Central memory CD8-positive, alpha-beta T cell (primary cell): ENCODE results near the gene ATN1.
"Not testable (repeated sequence)": the region's sequence is repeated elsewhere in the genome, so short reads cannot be mapped to it uniquely, and the experiment has no call there.

Experiments
- ATAC-seq: fragments of 150-1000 bp; cut with Tn5 transposase; replicated peaks from 2 replicates; pipeline ENCODE4 v1.10.0; 2022; ENCODE audit warnings: mild to moderate bottlenecking, moderate FRiP score, moderate number of reproducible peaks; ENCODE audit not compliant: poor library complexity, severe bottlenecking; ENCODE audit errors: extremely low read depth
- DNase-seq, 2 donors: peaks; one replicate each; pipeline ENCODE4 v3.0.0; 2021; ENCODE audit warnings: low spot score in 2 of 2
- H3K27ac Mint-ChIP-seq: one replicate; pipeline ENCODE4 v1.8.0; 2022; ENCODE audit warnings: low read depth, mild to moderate bottlenecking, moderate library complexity, mixed read lengths
- H3K27me3 Mint-ChIP-seq: one replicate; pipeline ENCODE4 v1.8.0; 2022; ENCODE audit warnings: mixed read lengths
- H3K36me3 Mint-ChIP-seq: one replicate; pipeline ENCODE4 v1.8.0; 2022; ENCODE audit warnings: mild to moderate bottlenecking, moderate library complexity, mixed read lengths; ENCODE audit not compliant: insufficient read depth
- H3K4me1 Mint-ChIP-seq: one replicate; pipeline ENCODE4 v1.8.0; 2022; ENCODE audit warnings: mixed read lengths
- H3K4me3 Mint-ChIP-seq: one replicate; pipeline ENCODE4 v1.8.0; 2022; ENCODE audit warnings: mild to moderate bottlenecking, moderate library complexity, mixed read lengths
- H3K9me3 Mint-ChIP-seq: one replicate; pipeline ENCODE4 v1.8.0; 2022; ENCODE audit warnings: mixed read lengths

The ATN1 gene

GRCh38 chr12:6892683-6893082, 35.1 kb upstream of the ATN1 start:
- not testable (repeated sequence) for H3K27ac Mint-ChIP-seq, H3K9me3 Mint-ChIP-seq, DNase-seq, H3K4me1 Mint-ChIP-seq, ATAC-seq, H3K36me3 Mint-ChIP-seq, H3K27me3 Mint-ChIP-seq
- peak overlapping the region; percentile 76 for H3K4me3 Mint-ChIP-seq

- ATAC-seq (no peak), DNase-seq (no peak)
- no peak overlapping the region for H3K4me3 Mint-ChIP-seq
- H3K36me3 Mint-ChIP-seq: peaks cover 2% of the 10 kb centered on the region
- no peaks in the 10 kb centered on the region for H3K9me3 Mint-ChIP-seq
- no peaks in the 10 kb centered on the region for H3K27me3 Mint-ChIP-seq
- H3K4me1 Mint-ChIP-seq: peaks cover 7% of the 10 kb centered on the region
- no peak overlapping the region for H3K27ac Mint-ChIP-seq
Measured at GRCh38 chr12:6894321-6894720, 33.4 kb upstream of the ATN1 start.

DNA sequence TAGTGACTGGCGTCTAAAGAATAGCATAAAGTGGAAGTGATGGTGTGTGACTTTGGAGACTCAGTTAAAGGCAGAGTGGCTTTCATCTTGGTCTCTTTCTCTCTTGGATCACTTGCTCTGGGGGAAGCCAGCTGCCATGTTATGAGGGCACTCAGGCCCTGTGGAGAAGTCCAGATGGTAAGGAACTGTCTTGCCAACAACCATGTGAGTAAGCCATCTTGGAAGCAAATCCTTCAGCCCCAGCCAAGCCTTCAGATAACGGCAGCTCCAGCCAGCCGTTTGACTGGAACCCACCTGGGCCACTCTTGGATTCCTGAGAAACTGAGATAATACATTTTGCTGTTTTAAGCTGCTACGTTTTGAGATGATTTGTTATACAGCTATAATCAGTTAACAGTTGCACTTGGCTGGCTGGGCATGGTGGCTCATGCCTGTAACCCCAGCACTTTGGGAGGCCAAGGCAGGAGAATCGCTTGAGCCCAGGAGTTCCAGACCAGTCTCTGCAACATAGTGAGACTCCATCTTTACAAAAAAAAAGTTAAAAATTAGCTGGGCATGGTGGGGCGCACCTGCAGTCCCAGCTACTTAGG, 30.8 kb upstream of the ATN1 start:
- Mint-ChIP-seq H3K9me3 (no peaks in the 10 kb centered on the region), H3K4me1 (no peaks in the 10 kb centered on the region), H3K27ac (no peak overlapping the region), H3K36me3 (no peaks in the 10 kb centered on the region), H3K27me3 (no peaks in the 10 kb centered on the region), H3K4me3 (no peak overlapping the region)
- ATAC-seq (no peak), DNase-seq (no peak)

- Mint-ChIP-seq H3K27ac (no peak overlapping the region), H3K4me1 (no peaks in the 10 kb centered on the region), H3K27me3 (no peaks in the 10 kb centered on the region), H3K9me3 (no peaks in the 10 kb centered on the region), H3K4me3 (no peak overlapping the region), H3K36me3 (no peaks in the 10 kb centered on the region)
- DNase-seq: no peak
- ATAC-seq: no peak
Measured at GRCh38 chr12:6899427-6899826, 28.3 kb upstream of the ATN1 start.

DNA sequence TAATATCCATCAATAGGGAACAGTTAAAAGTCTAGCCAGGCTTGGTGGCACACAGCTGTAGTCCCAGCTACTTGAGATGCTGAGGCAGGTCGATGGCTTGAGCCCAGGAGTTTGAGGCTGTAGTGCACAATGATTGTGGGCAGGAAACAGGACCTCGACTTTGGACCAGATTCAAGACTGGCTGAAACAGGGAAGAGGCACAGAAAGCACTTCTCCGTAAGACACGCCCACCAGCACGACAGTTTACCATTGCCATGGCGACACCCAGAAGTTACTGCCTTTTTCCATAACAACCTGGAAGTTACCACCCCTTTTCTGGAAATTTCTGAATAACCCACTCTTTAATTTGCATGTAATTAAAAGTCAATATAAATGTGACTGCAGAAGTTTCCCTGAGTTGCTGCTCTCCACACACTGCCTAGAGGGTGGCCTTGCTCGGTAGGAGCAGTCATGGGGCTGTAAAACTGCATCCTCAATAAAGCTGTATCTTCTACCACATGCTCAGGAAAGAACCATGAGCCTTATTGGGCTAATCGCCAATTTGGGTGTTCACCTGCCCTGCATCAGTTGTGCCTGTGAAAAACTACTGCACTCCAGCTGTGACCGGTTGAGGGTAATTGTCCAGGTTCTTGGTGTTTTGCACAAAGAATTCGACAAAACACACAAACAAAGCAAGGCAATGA, 27.8 kb upstream of the ATN1 start:
- ATAC-seq (no peak), DNase-seq (no peak)
- Mint-ChIP-seq H3K27ac (no peak overlapping the region), H3K4me1 (no peaks in the 10 kb centered on the region), H3K4me3 (no peak overlapping the region), H3K9me3 (no peaks in the 10 kb centered on the region), H3K36me3 (no peaks in the 10 kb centered on the region), H3K27me3 (no peaks in the 10 kb centered on the region)

GRCh38 chr12:6902448-6902847, 25.3 kb upstream of the ATN1 start:
- Mint-ChIP-seq H3K27ac (no peak overlapping the region), H3K27me3 (no peaks in the 10 kb centered on the region), H3K4me1 (no peaks in the 10 kb centered on the region), H3K4me3 (no peak overlapping the region), H3K9me3 (no peaks in the 10 kb centered on the region), H3K36me3 (no peaks in the 10 kb centered on the region)
- DNase-seq (no peak), ATAC-seq (no peak)

GRCh38 chr12:6903722-6904121, 24.0 kb upstream of the ATN1 start:
- Mint-ChIP-seq H3K27me3 (no peaks in the 10 kb centered on the region), H3K36me3 (no peaks in the 10 kb centered on the region), H3K27ac (no peak overlapping the region), H3K9me3 (no peaks in the 10 kb centered on the region), H3K4me3 (no peak overlapping the region), H3K4me1 (no peaks in the 10 kb centered on the region)
- ATAC-seq: no peak
- DNase-seq: no peak

DNA sequence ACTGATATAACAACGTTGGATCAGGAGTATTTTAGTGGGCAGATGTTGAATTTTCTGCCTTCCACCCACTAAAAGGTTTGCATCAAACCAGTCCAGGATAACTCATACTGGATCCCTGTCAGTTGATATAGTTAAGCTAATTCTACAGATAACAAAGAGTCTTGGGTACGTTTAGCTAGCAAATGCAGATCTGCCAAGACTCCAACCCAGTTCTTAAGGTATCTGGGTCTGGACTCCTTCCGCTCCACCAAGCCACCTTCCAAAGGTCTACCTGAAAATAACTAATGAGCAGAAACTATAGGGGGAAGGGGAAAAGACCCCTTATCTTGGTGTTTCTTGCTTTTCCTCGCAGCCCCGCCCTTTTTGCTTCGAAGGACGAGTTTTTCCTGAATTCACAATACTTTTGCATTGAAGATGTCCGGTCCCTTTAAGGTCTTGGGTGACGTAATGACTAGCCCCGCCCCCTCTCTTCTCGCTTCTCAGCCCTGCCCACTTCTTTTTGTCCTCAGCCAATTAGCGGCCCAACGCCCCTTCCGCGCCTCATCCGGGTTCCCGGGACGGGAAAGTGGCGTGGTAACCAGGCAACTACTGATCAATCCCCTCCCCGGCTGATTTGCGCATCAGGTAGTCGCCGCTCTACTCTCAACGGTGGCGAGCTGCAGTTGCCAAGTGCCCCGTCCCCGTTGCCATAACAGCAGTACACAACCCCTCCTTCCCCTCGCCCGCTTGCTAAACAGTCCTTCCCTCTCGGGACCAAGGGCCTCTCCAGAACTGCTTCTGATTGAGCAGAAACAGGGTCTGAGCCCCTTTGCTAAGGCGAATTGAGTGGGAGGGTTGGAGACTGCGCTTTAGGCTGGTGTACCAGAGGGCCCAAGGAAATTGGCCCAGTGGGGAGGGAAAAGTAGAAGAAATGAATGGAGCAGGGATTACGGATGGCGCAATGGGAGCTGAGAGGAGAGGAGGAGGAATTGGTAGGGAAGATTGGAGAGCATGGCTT, 23.2 kb upstream of the ATN1 start, which contains the start of gene LRRC23:
TSS of gene LRRC23 (plus strand) at position 543 of the 997 bp plus-strand sequence. CDS start 812 bp downstream, outside the sequence.
- H3K36me3 Mint-ChIP-seq: no peaks in the 10 kb centered on the region
- H3K4me3 Mint-ChIP-seq: no peak within 1 kb of the TSS
- no peak within 1 kb of the TSS for H3K27ac Mint-ChIP-seq
- ATAC-seq (peak; percentile 96), DNase-seq (peak; percentile 93 to 96)
- no peaks in the 10 kb centered on the region for H3K27me3 Mint-ChIP-seq
- H3K4me1 Mint-ChIP-seq: no peaks in the 10 kb centered on the region
- H3K9me3 Mint-ChIP-seq: no peaks in the 10 kb centered on the region

DNA sequence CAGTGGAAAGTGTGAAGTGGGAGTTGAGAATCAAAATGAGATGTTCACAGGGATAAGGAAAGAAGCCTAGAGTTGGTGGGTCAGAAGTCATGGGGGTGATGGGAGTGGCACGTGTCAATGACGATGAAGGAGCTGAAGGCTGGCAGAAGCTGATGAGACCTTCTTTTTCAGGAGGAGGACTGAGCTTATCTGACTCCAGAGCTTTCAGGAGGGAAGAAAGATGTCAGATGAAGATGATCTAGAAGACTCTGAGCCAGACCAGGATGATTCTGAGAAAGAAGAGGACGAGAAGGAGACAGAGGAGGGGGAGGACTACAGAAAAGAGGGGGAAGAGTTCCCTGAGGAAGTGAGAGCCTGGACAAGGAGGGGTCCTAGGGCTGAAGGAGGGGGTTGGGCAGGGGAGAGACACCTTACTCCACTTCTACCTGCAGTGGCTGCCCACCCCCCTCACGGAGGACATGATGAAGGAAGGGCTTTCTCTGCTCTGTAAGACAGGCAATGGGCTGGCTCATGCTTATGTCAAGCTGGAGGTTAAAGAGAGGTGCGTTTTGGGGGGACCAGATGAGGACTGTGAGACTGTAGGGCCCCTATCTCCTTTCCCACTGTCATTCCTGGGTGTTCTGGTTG, 22.2 kb upstream of the ATN1 start:
- H3K9me3 Mint-ChIP-seq: no peaks in the 10 kb centered on the region
- no peak overlapping the region for H3K27ac Mint-ChIP-seq
- H3K4me3 Mint-ChIP-seq: no peak overlapping the region
- no peak for DNase-seq
- no peaks in the 10 kb centered on the region for H3K36me3 Mint-ChIP-seq
- H3K27me3 Mint-ChIP-seq: no peaks in the 10 kb centered on the region
- no peak for ATAC-seq
- H3K4me1 Mint-ChIP-seq: no peaks in the 10 kb centered on the region

DNA sequence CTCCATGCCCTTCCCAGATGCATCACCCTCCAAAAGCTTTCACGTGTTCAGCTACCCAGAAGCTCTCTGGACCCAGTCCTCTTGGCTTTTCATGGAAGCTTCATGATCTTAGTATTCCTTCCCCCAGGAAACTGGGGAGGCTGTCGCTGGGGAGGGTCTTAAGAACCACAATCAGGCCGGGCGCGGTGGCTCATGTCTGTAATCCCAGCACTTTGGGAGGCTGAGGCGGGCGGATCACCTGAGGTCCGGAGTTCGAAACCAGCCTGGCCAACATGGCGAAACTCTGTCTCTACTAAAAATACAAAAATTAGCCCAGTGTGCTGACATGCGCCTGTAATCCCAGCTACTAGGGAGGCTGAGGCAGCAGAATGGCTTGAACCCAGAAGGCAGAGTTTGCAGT, 19.6 kb upstream of the ATN1 start:
- not testable (repeated sequence) for H3K4me1 Mint-ChIP-seq, H3K27me3 Mint-ChIP-seq, H3K9me3 Mint-ChIP-seq, ATAC-seq, H3K4me3 Mint-ChIP-seq, DNase-seq, H3K27ac Mint-ChIP-seq, H3K36me3 Mint-ChIP-seq

DNA sequence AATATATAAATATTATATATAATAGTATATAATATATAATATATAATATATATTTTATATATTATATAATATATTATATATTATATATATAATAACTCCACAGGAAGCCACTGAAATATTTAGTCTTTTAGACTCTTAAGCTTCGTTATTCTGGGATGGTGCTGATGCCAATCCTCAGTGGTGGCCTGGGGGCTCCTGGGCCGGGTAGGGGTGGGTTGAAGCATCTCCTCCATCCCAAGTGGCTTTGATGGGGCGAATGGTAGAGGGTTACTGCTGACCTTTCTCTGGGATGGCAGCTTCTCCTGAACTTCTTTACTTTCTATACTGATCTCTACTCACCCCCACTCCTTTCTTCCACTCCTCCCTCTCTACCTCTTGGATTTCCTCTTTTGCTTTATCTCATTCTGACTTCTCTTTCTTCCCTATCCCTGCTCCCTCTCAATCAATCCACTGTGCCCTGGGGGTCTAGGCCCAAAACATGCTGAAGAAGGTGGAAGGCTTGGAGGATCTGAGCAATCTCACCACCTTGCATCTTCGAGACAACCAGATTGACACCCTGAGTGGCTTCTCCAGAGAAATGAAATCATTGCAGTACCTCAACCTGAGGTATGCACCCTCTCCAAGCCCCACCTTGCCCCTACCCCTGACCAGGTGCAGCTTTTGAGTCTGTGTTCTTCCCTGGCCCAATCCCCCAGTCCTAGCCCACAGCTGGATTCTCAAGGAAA, 18.2 kb upstream of the ATN1 start:
- H3K4me3 Mint-ChIP-seq: no peak overlapping the region

More for the DNA sequence above, 18.2 kb upstream of the ATN1 start:
- ATAC-seq: no peak
- no peak overlapping the region for H3K27ac Mint-ChIP-seq
- H3K9me3 Mint-ChIP-seq: no peaks in the 10 kb centered on the region
- peaks cover 17% of the 10 kb centered on the region for H3K4me1 Mint-ChIP-seq
- H3K36me3 Mint-ChIP-seq: peaks cover under 1% of the 10 kb centered on the region
- no peaks in the 10 kb centered on the region for H3K27me3 Mint-ChIP-seq
- no peak for DNase-seq
